ENCODE measurements around the gene COL4A6.
"Not testable (repeated sequence)": the region's sequence is repeated elsewhere in the genome, so short reads cannot be mapped to it uniquely, and the experiment has no call there.

The COL4A6 gene

DNA sequence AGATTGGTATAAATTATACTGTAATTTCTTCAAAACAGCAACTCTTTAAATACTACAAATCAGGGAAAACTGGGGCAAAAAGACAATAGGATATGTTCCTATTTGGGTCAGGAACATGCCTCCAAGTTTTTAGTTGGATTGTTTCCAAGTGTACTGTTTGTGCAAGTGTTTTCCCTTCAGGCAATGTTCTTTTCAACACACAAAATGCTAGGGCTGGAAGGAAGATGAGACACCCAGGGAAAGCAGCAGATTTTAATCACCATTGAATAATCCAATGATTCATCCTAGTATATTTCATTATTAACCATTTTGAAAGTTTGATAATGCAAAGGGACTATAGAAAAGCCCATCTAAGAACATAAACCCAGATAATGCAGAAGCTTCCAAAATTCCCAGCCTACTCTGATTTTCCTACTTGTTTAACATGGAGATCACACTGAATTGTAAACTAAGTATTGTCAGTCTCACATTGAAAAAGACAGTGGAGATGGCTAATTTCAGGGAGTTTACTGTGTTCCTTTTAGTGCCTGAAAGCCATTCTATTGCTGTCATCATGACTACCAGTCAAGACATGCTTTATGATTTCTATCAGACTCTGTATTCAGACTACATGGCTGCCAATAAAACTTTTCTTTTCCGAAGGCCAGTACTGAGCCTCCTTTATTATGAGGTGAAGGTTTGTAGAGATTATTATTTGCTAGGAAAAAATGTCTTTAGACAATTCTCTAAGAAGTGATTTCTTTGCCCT lies 38.6 kb downstream of the COL4A6 start:
- no peak for DNase-seq (ENCODE audit: low spot score)

DNA sequence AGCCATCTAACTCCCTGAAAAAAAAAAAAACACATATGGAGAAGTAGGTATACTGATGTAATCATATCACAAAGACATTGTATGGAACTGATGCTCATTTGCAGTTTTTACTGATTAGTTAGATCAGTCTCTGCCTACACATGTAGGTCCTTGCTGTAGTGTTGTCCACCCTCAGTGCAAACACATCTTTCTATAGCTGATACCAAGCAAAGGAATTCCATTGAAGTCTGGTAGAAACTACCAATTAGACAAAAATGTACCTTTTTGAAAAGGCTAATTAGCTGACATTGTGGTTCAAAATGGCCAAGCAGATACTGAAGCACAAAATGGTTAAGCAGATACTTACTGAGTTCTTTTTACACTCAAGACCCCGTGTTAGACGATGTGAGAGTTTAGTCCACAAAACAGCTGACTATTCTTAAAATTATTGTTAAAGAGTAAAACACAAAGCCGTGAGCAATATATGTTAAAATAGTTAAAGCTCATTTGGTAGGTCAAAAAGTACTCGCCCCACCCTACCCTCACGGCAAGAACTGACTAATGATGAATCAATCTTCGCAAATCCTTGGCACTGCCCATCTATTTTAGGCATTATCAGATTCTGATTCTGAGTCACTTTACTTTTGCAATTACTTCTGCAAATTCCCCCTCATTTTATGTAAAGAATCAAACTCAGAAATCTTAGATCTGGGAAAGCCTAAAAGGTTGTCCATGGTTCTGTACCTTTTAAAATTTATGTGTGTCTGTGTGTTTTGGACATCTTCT lies 40.4 kb downstream of the COL4A6 start:
- DNase-seq (ENCODE audit: low spot score), result no peak

DNA sequence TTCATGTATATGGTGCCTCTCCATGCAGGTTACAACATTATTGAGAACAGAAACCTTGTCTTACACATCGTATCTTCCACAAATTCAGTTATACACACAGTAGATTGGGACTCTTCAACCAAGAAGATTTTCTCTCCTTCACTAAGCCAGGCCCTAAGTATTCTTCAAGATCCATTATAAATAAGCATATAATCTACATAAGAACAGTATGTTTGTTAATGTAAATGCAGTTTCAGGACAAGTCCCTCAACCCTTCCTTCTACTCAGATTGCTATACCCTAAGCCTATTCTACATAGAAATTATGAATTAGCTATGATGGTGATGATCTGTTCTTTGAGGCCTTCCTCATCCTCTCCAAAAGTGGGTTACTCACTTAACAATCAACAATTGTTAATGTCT lies 41.2 kb downstream of the COL4A6 start:
- DNase-seq (ENCODE audit: low spot score), result no peak

DNA sequence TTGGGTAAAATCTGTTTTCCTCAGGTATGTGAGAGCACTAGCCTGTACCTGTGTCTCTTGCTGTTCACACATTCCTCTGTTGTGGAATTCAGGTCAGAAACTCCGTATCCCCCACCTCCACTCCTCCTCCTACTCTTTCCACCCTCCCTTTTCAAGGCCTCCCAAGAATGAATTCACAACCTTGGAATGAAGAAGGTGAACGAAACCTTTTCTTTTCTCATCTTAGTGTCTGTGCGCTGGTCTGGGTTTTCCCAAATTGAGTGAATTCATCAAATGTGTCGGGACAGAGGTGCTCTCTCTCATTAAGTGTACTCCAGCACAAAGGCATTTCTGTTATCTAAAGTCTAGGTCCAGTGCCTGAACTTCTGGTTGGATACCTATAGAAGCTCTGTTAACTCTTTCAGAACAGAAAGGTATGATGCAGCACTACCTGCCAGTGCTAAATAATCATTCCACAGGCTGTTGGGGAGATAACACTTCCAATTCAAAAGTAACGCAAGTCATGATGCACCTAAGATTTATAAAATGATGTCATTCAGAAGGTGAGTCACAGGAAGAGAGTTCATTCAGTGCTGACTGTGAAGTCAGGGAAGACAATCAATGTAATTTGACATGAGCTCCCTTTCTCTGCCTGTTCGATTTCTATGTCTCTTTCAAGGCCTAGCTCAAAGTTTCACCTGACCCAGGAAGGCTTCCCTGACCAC lies 41.9 kb downstream of the COL4A6 start:
- DNase-seq (ENCODE audit: low spot score), result no peak

DNA sequence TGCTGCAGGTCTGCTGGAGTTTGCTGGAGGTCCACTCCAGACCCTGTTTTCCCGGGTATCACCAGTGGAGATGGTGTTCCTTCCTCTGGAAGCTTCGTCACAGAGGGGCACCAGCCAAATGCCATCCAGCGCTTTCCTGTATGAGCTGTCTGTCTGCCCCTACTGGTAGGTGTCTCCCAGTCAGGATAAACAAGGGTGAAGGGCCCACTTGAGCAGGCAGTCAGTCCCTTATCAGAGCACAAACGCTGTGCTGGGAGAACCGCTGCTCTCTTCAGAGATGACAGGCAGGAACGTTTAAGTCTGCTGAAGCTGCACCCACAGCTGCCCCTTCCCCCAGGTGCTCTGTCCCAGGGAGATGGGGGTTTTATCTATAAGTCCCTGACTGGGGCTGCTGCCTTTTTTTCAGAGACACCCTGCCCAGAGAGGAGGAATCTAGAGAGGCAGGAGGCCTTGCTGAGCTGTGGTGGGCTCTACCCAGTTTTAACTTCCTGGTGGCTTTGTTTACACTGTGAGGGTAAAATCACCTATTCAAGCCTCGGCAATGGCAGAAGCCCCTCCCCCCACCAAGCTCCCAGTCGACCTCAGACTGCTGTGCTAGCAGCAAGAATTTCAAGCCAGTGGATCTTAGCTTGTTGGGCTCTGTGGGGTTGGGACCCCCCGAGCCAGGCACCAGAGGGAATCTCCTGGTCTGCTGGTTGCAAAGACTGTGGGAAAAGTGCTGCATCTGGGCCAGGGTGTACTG lies 47.1 kb downstream of the COL4A6 start:
- DNase-seq (ENCODE audit: low spot score), result not testable (repeated sequence)

DNA sequence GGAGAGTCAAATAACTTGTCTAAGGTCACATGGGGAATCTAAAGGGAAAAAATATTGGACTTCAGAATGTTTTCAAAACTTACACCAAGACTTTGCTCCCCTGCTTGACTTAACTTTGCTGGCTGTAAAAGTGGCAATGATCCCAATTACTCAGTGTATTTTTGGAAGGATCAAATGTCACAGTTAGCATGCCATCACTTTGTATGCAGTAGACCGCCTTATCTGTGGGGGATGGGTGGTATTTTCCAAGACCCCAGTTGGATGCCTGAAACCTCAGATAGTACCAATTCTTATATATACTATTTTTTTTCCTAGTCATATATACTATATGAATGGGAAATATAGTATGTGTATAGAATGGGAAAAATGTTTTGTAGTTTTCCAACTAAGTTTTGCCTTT lies 53.4 kb downstream of the COL4A6 start:
- DNase-seq (ENCODE audit: low spot score), result no peak

DNA sequence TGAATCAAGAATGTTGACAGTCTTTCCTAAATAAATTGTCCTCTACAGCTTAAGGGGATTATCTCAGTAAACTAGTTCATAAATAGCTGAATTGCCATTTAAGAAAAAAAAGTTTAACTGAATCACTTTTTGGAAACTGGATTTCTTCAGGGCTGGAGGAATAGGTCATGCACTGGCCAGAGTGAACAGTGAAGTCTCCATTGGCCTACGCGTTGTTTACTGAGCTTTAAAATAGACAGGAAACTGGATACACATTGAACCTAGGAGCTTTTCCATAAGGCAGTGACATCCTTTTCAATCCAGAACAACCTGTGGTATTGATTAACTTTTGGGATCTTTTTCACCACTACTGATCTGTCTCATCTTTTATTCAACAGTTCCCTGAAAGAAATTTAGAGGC lies 58.0 kb downstream of the COL4A6 start:
- DNase-seq (ENCODE audit: low spot score), result no peak

DNA sequence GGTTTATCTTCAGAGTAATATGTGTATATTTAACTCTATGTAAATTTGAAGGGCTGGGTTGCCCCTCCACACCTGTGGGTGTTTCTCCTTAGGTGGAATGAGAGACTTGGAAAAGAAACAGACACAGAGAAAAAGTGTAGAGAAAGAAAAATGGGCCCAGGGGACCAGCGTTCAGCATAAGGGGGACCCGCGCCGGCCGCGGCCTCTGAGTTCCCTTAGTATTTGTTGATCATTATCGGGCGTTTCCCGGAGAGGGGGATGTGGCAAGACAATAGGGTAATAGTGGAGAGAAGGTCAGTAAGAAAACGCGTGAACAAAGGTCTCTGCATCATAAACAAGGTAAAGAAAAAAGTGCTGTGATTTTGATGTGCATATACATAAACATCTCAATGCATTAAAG lies 61.4 kb downstream of the COL4A6 start:
- not testable (repeated sequence) for DNase-seq (ENCODE audit: low spot score)

DNA sequence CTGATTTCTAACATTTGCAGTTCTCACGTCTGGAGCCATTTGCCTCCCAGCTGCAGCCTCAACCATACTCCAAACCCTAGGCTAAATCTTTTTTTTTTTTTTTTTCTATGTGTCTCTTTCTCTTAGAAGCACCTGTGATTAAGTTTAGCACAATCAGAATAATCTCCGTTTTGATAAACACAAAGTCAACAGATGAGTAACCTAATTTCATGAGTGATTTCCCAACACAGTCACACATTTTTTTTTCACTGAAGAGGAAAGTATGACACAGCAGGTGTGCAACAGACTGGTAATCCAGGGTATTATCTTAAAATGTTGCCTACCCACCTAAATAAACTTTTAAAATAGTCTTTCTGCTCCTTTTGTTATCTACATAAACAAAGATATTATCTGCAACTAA lies 62.6 kb downstream of the COL4A6 start:
- DNase-seq (ENCODE audit: low spot score), result not testable (repeated sequence)

DNA sequence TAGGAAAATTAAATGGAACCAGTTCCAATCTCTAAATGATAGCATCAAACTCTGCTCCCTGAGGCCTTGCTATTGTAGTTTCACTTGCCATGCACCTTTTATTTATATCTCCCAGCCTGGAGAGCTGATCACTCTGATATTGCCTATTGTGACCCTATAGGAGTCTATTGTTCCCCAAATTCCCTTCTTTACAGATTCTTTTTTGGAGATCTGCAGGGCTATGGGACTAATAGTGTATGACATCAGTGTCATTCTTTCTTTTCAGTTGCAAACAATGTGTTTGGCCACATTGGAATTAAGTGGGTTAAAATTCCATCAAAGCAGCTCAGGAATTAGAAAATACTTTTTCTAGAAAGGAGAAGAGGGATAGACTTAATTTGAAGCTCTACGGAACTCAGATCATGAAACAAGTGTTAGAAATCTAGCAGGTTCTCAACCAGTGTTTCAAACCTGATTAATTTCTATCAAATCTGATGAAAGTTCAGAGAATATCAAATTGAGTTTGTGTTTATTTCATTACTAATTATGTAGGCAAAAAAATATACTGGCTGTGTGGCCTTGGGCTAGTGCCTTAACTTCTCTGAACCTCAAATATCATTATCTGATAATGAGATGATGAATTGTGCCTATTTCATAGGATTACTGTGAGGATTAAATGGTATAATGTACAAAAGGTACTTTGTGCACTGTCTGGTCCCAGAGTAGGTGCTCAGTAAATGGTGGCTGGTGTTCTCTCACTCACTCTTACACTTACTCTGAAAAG lies 71.4 kb downstream of the COL4A6 start:
- DNase-seq (ENCODE audit: low spot score), result no peak

DNA sequence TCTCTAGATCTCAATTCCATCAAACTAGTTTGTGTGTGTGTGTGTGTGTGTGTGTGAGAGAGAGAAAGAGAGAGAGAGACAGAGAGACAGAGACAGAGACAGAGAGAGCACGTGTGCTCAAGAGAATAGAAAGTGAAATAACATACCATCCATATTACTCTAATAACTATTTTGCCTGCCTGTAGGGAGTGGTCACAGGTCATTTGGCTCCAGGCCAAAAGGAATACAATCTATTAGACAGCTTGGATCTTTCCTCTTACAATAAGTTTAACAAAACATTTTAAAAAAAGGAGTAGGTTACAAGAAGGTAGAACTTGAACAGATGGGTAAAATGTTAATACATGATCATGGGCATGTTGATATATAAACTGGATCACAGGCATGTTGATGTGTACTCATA lies 76.2 kb downstream of the COL4A6 start:
- DNase-seq (ENCODE audit: low spot score), result no peak

DNA sequence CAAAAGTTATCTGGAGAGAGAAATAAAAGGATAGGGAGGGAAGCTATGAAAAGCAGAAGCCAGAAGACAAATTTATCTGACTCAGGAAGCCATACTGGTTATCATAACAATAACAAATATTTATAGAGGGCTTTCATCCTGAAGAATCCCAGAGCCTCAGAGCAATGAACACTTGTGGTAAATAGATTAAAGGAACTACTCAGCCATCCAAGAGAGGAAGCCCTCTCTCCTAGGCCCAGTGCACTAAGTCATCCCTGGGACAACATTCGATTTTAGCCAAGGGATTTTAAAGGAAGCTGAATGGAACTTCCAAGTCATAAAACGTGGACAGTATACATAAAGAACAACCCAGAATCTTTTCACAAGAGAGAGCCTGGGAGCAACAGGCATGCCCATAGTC lies 76.9 kb downstream of the COL4A6 start:
- no peak for DNase-seq (ENCODE audit: low spot score)

DNA sequence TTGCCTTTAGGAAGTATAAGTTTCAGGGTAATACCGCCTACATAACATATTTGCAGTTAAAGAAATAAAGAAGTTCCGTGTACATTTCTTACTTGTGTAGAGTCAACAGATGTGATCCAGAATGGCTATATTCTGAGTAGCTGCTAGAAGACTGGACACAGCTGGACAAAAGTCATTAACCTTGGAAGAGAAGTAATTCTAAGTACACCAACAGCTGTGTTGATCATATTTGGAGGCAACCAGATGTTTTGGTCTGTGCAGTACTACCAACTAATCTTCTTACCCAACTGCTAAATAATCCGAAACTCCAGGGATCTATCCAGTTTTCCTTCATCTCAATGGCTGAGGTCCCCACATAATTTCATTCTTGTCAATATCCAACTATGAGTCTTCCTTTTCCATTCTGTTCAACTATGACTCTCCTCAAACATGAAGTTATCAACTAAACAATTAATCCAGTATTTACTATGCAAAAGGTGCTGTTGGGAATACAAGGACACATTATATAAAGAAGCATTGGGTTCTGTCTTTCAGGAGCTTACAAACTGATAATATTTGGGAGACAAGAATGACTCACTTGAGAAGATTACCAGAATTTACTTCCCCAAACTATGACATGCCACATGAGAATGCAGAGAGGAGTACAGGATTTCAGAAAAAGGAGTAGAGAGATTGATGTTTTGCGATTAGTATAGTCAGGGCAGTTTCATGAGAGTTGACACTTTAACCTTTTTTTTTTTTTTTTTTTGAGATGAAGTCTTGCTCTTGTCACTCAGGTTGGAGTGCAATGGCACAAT lies 78.2 kb downstream of the COL4A6 start:
- DNase-seq (ENCODE audit: low spot score), result no peak

DNA sequence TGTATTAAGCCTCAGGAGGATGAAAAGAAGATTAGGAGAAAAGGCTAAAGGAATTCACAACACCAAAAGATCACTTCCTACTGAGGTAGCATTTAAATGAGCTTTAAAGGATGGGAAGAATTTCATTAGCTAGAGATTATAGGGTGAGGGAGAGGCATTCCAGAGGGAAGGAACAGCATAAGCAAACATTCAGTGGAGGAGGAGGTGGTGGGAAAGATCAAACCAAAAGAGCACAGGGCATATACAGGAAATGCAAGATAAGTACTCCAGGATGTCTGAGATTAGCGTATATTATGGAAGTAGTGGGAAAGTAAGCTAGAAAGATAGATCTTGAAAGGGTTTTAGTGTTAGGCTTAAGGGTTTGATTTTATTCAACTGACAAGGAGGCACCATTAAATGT lies 84.8 kb downstream of the COL4A6 start:
- no peak for DNase-seq (ENCODE audit: low spot score)

DNA sequence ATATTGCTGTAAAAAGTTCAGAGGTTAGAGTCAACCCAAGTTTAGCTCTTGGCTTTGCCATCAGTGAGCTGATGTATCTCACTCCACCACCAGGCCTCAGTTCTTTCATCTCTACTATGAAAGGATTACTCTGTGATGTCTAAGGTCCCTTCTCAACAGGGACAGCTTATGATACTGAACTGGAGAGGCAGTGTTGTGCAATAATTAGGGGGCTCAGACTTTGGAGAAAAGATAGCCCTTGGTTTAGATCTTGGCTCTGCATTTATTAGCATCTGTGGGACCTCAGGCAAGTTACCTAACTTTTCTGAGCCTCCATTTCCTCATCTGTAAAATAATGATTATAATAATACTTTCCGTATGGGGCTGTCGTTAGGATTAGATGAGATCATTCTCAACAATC lies 89.0 kb downstream of the COL4A6 start:
- no peak for DNase-seq (ENCODE audit: low spot score)

DNA sequence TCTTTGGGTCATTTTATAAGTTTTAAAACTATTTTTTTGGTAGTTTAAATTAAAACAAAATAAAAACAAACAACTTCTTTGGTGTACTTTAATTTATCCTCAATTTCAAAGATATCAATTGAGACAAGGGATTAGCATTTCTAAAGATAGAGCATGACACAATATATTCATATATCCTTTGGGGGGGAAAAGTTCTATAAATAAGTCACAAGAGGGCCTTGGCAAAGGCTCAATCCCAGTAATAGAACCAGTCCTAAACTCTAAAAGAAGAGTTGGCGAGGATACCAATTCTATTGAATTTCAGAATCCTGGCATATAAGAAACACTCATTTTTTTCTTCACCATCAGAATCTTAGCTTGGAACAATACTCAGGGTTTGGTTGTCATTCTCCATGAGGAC lies 89.7 kb downstream of the COL4A6 start:
- no peak for DNase-seq (ENCODE audit: low spot score)

DNA sequence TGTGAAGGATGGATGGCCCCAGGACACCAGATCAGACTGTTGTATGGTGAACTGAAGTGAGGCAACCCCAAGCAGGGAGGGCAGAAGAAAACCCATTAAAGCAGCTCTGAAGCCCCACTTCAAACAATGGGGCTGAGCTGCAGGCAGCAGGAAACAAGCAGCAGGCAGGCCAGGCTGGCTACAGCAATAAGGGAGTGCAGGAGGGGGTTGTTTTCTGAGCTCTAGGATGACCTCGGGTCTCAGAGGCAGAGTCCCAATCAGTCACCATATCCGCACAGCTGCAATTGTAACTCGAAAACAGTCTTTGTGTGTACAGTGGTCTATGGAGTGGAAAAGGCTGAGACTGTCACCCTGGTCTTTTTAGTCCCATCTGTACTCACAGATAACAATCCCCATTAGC lies 90.4 kb downstream of the COL4A6 start:
- no peak for DNase-seq (ENCODE audit: low spot score)

DNA sequence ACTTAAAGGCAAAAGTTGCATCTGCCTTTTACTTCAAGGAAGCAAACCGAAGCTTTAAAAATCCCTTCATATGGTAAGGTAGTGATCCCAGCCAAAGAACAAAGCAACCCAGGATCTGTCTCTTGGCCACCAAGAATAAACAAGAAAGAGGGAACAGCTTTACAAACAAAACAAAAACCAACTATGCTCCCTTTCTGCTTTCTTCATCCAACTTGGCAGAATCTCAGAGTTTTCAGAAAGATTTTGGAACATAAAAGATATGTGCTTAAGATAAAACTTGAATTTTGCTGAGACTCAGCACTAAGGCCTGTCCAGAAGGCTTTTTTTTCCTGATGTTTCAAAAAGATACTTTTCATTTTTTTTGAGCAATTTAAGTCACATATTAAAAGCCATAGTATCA lies 94.0 kb downstream of the COL4A6 start:
- DNase-seq (ENCODE audit: low spot score), result no peak

DNA sequence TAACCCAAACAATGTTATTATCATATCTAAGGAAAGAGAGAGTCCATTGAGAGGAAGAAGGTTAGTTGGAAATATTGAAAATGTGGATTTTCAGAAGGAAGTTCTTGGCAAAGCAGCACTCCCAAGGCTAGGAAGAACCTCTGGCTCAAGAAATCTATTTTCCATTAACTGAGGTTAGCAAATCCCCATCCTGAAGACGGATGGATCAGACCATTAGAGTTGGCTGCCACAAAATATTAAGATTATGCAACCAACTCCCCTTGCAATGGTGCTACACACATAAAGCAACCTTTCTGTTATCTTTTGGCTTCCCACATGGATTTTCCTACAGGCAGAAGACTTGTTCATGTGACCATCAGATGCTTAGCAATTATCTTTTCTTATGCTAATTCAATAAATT lies 96.3 kb downstream of the COL4A6 start:
- DNase-seq (ENCODE audit: low spot score), result no peak

DNA sequence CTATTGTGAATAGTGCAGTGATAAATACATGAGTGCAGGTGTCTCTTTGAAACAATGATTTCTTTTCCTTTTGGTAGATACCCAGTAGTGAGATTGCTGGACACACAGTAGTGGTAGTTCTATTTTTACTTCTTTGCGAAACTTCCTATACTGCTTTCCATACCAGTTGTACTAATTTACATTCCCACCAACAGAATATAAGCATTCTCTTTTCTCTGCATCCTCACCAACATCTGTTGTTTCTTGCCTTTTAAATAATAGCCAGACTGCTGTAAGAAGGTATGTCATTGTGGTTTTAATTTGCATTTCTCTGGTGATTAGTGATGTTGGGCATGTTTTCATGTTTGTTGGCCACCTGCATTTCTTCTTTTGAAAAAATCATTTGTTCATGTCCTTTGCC lies 105.9 kb downstream of the COL4A6 start:
- DNase-seq (ENCODE audit: low spot score), result no peak

All from left forelimb (tissue), 1 donor.